Suprapubic skin (tissue), 4 donors: ENCODE measurements around the gene ENO2. TPM values are rescaled to one million over a fixed set of nuclear protein-coding genes. Genes with fewer than 3 reads are reported as not detected.
"Not testable (repeated sequence)": the region's sequence is repeated elsewhere in the genome, so short reads cannot be mapped to it uniquely, and the experiment has no call there.

Experiments used
- DNase-seq, 2 donors: peaks; one replicate each; pipeline ENCODE4 v3.0.0-alpha.2; 2019; ENCODE audit warnings: low spot score in 2 of 2
- H3K27ac ChIP-seq: fragments of 200-600 bp; sonication (generic); one replicate; pipeline ENCODE4 v1.5.1; 2019
- H3K27me3 ChIP-seq: fragments of 200-600 bp; sonication (generic); one replicate; pipeline ENCODE4 v1.5.1; 2019
- H3K36me3 ChIP-seq: fragments of 200-600 bp; sonication (generic); one replicate; pipeline ENCODE4 v1.5.1; 2019
- H3K4me1 ChIP-seq: fragments of 200-600 bp; sonication (generic); one replicate; pipeline ENCODE4 v1.5.1; 2019
- H3K4me3 ChIP-seq: fragments of 200-600 bp; sonication (generic); one replicate; pipeline ENCODE4 v1.5.1; 2019; ENCODE audit warnings: mild to moderate bottlenecking
- H3K9me3 ChIP-seq: fragments of 200-600 bp; sonication (generic); one replicate; pipeline ENCODE4 v1.5.1; 2019
- EP300 ChIP-seq: sonication (generic); formaldehyde crosslinking; IDR thresholded peaks from one replicate; pipeline ENCODE4 v1.6.1; 2017; ENCODE audit warnings: antibody characterized with exemption
- POLR2A ChIP-seq, 2 donors: fragments of 450-650 bp; IDR thresholded peaks; one replicate each; pipeline ENCODE4 v1.6.1; 2017; ENCODE audit warnings: antibody characterized with exemption in 2 of 2, mild to moderate bottlenecking in 2 of 2, moderate library complexity in 2 of 2
- POLR2AphosphoS5 ChIP-seq, 3 donors: sonication (generic); formaldehyde crosslinking; IDR thresholded peaks; one replicate each; pipeline ENCODE4 v1.6.1; 2017; ENCODE audit warnings: antibody characterized with exemption in 3 of 3
- WGBS: methylation state at CpG from one replicate; pipeline ENCODE4 v1.1.5; 2018; 5-methylcytosine and 5-hydroxymethylcytosine counted together
- total RNA-seq, 4 donors: library from RNA; depleted of rRNA; stranded (reverse); fragments of >200 nt; gene quantifications; one replicate each; pipeline ENCODE4 v1.1.0, GENCODE V29; 2016
- TF ChIP-seq, protein P1 (sequence below), 2 donors: fragments of 200-600 bp in 1 of 2; fragments of 450-650 bp in 1 of 2; sonication (generic) in 1 of 2; IDR thresholded peaks; one replicate each; pipeline ENCODE4 v1.5.1; 2016 to 2019; ENCODE audit warnings: antibody characterized with exemption in 2 of 2, mild to moderate bottlenecking in 1 of 2, moderate library complexity in 1 of 2

ENO2 gene
- total RNA-seq, 4 donors from 2014 or later, result 1.3 to 15.4 (median 6.9) TPM

DNA sequence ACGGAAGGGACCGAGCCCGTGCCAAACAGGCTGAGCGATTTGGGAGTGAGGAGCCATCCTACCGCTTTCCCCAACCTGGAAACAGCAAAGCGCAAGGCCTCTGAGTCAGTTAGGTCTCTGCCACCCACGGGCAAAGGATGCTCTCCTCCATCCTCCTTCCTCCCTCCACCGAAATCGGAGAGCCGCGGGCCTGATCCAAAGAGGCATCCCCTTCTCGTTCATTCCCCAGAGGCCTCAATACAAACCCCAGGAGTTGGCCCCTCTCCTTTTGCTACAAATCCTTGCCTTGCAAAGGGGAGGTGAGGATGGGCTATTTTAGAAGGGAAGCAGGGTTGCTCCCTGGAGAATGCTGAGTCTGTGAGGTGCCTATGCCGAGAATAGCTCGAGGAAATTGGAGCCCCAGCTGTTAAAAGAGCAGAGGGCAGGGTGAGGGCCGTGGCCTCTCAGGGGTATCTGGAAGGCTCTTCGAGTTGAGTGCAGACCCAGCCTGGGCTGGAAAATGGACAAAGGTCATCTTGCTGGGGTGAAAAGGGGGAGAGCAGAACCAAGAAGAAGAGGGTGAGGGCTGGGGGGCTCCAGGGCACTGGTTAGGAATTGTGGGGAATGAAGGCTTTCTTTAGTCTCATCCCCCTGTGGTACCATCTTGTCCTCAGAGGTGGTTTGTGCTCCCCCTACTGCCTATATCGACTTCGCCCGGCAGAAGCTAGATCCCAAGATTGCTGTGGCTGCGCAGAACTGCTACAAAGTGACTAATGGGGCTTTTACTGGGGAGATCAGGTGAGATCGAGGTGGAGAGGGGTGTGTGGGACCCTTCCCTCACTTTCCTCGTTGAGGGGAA, 46.0 kb upstream of the ENO2 start:
- Histone ChIP-seq H3K27me3 (no peaks in the 10 kb centered on the region), H3K36me3 (peaks cover 45% of the 10 kb centered on the region), H3K4me1 (peaks cover 55% of the 10 kb centered on the region), H3K27ac (peak overlapping the region; percentile 94), H3K9me3 (no peaks in the 10 kb centered on the region), H3K4me3 (peak overlapping the region; percentile 97)
- DNase-seq, result no peak
- WGBS, result 13% methylated on average over 17 of the region's 22 CpGs
- TF ChIP-seq EP300 (no peak), POLR2A (IDR thresholded peaks at IDR 0.05) (no peak), POLR2AphosphoS5 (IDR thresholded peaks at IDR 0.05) (no peak)
- TF ChIP-seq, protein P1, sequence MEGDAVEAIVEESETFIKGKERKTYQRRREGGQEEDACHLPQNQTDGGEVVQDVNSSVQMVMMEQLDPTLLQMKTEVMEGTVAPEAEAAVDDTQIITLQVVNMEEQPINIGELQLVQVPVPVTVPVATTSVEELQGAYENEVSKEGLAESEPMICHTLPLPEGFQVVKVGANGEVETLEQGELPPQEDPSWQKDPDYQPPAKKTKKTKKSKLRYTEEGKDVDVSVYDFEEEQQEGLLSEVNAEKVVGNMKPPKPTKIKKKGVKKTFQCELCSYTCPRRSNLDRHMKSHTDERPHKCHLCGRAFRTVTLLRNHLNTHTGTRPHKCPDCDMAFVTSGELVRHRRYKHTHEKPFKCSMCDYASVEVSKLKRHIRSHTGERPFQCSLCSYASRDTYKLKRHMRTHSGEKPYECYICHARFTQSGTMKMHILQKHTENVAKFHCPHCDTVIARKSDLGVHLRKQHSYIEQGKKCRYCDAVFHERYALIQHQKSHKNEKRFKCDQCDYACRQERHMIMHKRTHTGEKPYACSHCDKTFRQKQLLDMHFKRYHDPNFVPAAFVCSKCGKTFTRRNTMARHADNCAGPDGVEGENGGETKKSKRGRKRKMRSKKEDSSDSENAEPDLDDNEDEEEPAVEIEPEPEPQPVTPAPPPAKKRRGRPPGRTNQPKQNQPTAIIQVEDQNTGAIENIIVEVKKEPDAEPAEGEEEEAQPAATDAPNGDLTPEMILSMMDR (IDR thresholded peaks at IDR 0.05), result no peak

DNA sequence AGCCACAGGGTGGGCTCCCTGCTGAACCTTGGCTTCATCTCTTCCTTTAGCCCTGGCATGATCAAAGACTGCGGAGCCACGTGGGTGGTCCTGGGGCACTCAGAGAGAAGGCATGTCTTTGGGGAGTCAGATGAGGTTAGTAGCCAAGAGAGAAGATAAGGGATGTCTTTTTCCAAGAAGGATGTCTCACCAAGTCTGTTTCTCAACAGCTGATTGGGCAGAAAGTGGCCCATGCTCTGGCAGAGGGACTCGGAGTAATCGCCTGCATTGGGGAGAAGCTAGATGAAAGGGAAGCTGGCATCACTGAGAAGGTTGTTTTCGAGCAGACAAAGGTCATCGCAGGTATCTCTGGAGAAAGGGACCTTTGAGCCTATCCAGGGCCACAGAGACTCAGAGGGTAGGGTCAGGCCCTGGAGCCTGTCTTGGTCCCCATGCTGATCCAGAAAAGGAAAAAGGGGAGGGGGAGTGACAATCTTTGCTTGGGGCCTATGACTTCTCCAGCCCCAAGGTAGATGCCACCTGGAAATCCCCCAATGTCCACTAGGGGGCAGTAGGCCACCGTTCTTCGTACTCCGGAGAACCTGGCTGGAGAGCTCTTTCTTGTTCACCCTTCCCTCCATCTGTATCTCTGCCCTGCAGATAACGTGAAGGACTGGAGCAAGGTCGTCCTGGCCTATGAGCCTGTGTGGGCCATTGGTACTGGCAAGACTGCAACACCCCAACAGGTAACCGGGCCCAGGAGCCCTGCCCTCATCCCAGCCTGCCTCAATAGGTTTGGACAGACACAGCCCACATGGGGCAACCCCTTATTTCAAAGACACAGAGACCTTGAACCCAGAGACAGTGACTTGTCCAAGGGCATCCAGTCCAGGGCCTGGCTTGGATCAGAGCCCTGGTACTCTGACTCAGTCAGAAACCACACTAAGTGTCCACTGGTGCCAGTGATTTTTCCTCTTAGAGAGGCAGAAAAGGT, 45.0 kb upstream of the ENO2 start:
- TF ChIP-seq, protein P1 (IDR thresholded peaks at IDR 0.05), result peak; percentile 82 to 89
- TF ChIP-seq EP300, result no peak
- Histone ChIP-seq H3K4me1 (peaks cover 64% of the 10 kb centered on the region), H3K27ac (no peak overlapping the region), H3K36me3 (peaks cover 36% of the 10 kb centered on the region), H3K4me3 (peak overlapping the region; percentile 97), H3K9me3 (no peaks in the 10 kb centered on the region), H3K27me3 (no peaks in the 10 kb centered on the region)
- 29% methylated on average over 10 of the region's 12 CpGs for WGBS
- DNase-seq, result peak in 1 of 2 donors; percentile 89

DNA sequence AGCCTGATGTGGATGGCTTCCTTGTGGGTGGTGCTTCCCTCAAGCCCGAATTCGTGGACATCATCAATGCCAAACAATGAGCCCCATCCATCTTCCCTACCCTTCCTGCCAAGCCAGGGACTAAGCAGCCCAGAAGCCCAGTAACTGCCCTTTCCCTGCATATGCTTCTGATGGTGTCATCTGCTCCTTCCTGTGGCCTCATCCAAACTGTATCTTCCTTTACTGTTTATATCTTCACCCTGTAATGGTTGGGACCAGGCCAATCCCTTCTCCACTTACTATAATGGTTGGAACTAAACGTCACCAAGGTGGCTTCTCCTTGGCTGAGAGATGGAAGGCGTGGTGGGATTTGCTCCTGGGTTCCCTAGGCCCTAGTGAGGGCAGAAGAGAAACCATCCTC, 44.1 kb upstream of the ENO2 start:
- not testable (repeated sequence) for H3K4me3 ChIP-seq, H3K9me3 ChIP-seq, H3K27me3 ChIP-seq, DNase-seq, H3K27ac ChIP-seq
- Histone ChIP-seq H3K4me1 (peaks cover 69% of the 10 kb centered on the region), H3K36me3 (peaks cover 26% of the 10 kb centered on the region)
- 43% methylated on average over 4 of the region's 4 CpGs for whole genome bisulfite sequencing

DNA sequence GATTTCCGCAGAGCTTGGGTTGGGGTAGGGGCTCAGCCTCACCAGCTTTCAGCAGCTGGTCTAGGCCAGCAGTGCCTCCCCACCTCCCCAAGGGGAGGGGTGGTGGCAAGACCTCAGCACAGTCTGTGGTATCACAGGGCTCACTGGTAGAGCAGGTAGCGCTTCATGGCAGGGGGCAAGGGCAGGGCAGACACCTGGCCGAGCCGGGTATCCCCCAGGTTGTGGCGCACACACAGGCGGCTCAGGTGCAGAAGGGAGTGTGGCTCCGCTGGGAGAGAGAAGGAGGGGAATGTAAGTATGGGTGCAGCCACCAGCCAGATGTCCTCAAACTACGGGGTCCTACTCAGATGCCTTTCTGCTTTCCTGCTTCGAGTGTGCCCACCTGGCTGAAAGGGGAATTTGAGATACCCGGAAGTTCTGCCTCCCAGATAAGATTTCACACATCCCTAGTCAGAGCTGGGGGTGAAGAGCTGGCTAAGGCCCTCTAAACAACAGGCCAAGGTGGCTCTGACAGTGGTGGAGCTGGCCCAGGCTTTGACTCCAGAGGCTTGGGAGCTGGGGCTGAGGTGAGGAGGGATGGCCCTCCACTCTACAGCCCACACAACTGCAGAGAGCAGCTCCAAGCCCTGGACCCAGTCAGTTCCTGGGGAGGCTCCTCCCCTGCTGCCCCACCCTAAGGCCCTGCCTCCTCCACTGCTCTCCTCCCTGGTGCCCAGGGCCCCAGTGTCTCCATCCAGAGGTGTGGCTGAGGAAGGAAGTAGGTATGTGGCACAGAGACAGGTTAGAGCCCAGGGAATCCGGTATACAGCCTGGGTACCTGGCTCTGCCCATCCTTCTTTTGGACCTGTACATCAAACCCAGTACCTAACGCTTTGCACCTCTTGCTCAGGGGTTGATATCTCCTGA, 43.1 kb upstream of the ENO2 start:
- Histone ChIP-seq H3K9me3 (no peaks in the 10 kb centered on the region), H3K4me3 (peak overlapping the region; percentile 90), H3K27me3 (no peaks in the 10 kb centered on the region), H3K4me1 (peaks cover 69% of the 10 kb centered on the region), H3K27ac (no peak overlapping the region), H3K36me3 (peaks cover 21% of the 10 kb centered on the region)
- no peak for TF ChIP-seq EP300
- no peak for TF ChIP-seq POLR2AphosphoS5 (IDR thresholded peaks at IDR 0.05)
- TF ChIP-seq, protein P1 (IDR thresholded peaks at IDR 0.05), result no peak
- no peak for TF ChIP-seq POLR2A (IDR thresholded peaks at IDR 0.05)
- DNase-seq, result no peak
- 55% methylated on average over 6 of the region's 12 CpGs for WGBS
